Muscle layer of colon (tissue), 2 donors: Measurements from ENCODE around the gene CHIA.
A peak's percentile ranks its signal among the peaks of the same experiment; 100 is the strongest.
"Not testable (repeated sequence)": the region's sequence is repeated elsewhere in the genome, so short reads cannot be mapped to it uniquely, and the experiment has no call there.

ENCODE experiments used
- H3K27ac ChIP-seq: one replicate; pipeline ENCODE4 v1.7.0; 2013; ENCODE audit warnings: low read depth, mild to moderate bottlenecking, low read length, moderate library complexity
- H3K27me3 ChIP-seq, 2 donors: one replicate each; pipeline ENCODE4 v1.7.0; 2013; ENCODE audit warnings: low read length in 2 of 2, mild to moderate bottlenecking in 2 of 2; ENCODE audit not compliant: insufficient read depth in 2 of 2, control insufficient read depth in 1 of 2
- H3K36me3 ChIP-seq: one replicate; pipeline ENCODE4 v1.7.0; 2013; ENCODE audit warnings: mild to moderate bottlenecking, low read length; ENCODE audit not compliant: insufficient read depth
- H3K4me1 ChIP-seq: one replicate; pipeline ENCODE4 v1.7.0; 2013; ENCODE audit warnings: mild to moderate bottlenecking, low read length; ENCODE audit not compliant: insufficient read depth
- H3K4me3 ChIP-seq, 2 donors: one replicate each; pipeline ENCODE4 v1.7.0; 2013; ENCODE audit warnings: low read length in 2 of 2, low read depth in 1 of 2, mild to moderate bottlenecking in 1 of 2, moderate library complexity in 1 of 2
- H3K9ac ChIP-seq: one replicate; pipeline ENCODE4 v1.7.0; 2013; ENCODE audit warnings: low read length
- H3K9me3 ChIP-seq: one replicate; pipeline ENCODE4 v1.7.0; 2013; ENCODE audit warnings: mild to moderate bottlenecking, low read length
- donor health status: abdominal sarcoma.
- donor health status: Adenocarcinoma of cecum.

Gene CHIA

GRCh38 chr1:111346089-111346885, 55.6 kb downstream of the CHIA start:
- Histone ChIP-seq H3K4me3 (peak overlapping the region; percentile 71 to 90), H3K4me1 (peaks cover 3% of the 10 kb centered on the region), H3K27ac (peak overlapping the region; percentile 93), H3K36me3 (no peaks in the 10 kb centered on the region), H3K9me3 (no peaks in the 10 kb centered on the region), H3K9ac (peak overlapping the region; percentile 69), H3K27me3 (no peaks in the 10 kb centered on the region)

- Histone ChIP-seq H3K4me1 (peaks cover 3% of the 10 kb centered on the region), H3K27ac (peak overlapping the region; percentile 93), H3K27me3 (no peaks in the 10 kb centered on the region), H3K9ac (peak overlapping the region; percentile 69), H3K4me3 (peak overlapping the region; percentile 71 to 90), H3K9me3 (no peaks in the 10 kb centered on the region), H3K36me3 (no peaks in the 10 kb centered on the region)
Measured at GRCh38 chr1:111347026-111347425, 56.4 kb downstream of the CHIA start.

DNA sequence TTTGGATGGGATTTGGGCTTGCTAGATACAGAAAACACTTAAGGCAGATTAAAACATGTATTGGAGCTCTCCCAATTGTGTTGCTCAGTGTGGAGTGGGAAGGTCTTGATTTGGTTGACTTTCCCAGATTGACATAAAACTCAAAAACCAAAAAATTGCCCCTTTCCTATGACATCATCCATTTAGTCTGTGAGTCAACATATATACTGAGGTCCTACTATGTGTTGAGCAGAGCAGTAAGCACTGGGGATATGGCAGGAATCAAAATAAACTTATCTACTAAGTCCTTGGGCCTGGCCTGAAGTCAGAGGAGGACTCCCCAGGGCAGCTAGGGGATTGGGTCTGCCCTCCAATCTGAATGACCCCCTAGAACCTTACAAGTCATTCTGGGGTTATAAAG, 61.0 kb downstream of the CHIA start:
- Histone ChIP-seq H3K4me1 (no peaks in the 10 kb centered on the region), H3K9me3 (no peaks in the 10 kb centered on the region), H3K27me3 (no peaks in the 10 kb centered on the region), H3K27ac (no peak overlapping the region), H3K36me3 (no peaks in the 10 kb centered on the region), H3K4me3 (no peak overlapping the region), H3K9ac (no peak overlapping the region)

GRCh38 chr1:111354584-111354983, 63.9 kb downstream of the CHIA start:
- Histone ChIP-seq H3K27ac (no peak overlapping the region), H3K27me3 (no peaks in the 10 kb centered on the region), H3K36me3 (no peaks in the 10 kb centered on the region), H3K4me3 (no peak overlapping the region), H3K9me3 (no peaks in the 10 kb centered on the region), H3K9ac (no peak overlapping the region), H3K4me1 (no peaks in the 10 kb centered on the region)

DNA sequence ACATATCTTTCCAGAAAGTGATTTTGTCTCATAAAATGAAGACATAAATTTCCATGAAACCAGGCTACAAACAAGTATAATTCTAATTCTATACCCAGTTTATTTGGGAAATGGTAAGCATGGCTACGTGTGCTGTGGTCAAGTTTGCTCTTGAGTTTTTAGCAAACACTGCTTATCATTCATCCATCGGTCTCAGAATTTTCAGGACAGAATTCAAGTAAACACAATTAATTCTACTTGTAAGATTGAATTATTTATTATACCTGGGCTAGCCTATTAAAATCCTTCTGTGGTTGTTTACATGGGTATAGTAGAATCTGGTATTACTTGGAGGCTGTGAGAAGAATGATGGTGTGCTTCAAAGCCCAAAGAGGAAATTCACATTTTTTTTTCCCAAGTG, 68.3 kb downstream of the CHIA start:
- Histone ChIP-seq H3K36me3 (no peaks in the 10 kb centered on the region), H3K9ac (no peak overlapping the region), H3K27ac (no peak overlapping the region), H3K27me3 (no peaks in the 10 kb centered on the region), H3K4me3 (no peak overlapping the region), H3K4me1 (no peaks in the 10 kb centered on the region), H3K9me3 (no peaks in the 10 kb centered on the region)

GRCh38 chr1:111359376-111359775, 68.7 kb downstream of the CHIA start:
- Histone ChIP-seq H3K36me3 (no peaks in the 10 kb centered on the region), H3K27ac (no peak overlapping the region), H3K9me3 (no peaks in the 10 kb centered on the region), H3K27me3 (no peaks in the 10 kb centered on the region), H3K4me1 (no peaks in the 10 kb centered on the region), H3K4me3 (no peak overlapping the region), H3K9ac (no peak overlapping the region)

DNA sequence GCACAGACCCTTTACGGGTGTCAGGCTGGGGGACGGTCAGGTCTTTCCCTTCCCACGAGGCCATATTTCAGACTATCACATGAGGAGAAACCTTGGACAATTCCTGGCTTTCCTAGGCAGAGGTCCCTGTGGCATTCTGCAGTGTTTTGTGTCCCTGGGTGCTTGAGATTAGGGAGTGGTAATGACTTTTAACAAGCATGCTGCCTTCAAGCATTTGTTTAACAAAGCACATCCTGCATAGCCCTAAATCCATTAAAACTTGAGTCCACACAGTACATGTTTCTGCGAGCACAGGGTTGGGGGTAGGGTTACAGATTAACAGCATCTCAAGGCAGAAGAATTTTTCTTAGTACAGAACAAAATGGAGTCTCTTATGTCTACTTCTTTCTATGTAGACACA, 69.6 kb downstream of the CHIA start:
- not testable (repeated sequence) for H3K9ac ChIP-seq, H3K27me3 ChIP-seq, H3K4me1 ChIP-seq

DNA sequence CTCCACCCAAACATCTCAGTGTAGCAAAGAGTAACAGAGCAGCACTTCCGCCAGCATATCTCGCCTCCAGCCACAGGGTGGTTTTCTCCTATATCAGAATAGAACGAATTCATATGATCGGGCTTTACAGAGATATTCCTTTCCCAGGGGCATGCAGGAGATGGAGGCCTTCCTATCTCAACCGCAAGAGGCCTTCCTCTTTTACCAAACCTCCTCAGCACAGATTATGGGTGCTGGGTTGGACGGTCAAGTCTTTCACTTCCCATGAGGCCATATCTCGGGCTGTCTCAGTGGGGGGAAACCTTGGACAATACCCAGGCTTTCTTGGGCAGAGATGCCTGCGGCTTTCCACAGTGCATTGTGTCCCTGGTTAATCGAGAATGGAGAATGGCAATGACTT, 71.1 kb downstream of the CHIA start:
- Histone ChIP-seq H3K9ac (no peak overlapping the region), H3K27ac (no peak overlapping the region), H3K4me3 (no peak overlapping the region), H3K9me3 (no peaks in the 10 kb centered on the region), H3K36me3 (no peaks in the 10 kb centered on the region), H3K27me3 (no peaks in the 10 kb centered on the region), H3K4me1 (no peaks in the 10 kb centered on the region)

More for the DNA sequence above, 69.6 kb downstream of the CHIA start:
- H3K27ac ChIP-seq, H3K9me3 ChIP-seq, H3K4me3 ChIP-seq, H3K36me3 ChIP-seq: not testable (repeated sequence)

GRCh38 chr1:111364690-111365089, 74.0 kb downstream of the CHIA start:
- H3K4me1 ChIP-seq: no peaks in the 10 kb centered on the region
- H3K9ac ChIP-seq: no peak overlapping the region
- no peaks in the 10 kb centered on the region for H3K27me3 ChIP-seq
- no peak overlapping the region for H3K27ac ChIP-seq
- H3K9me3 ChIP-seq: no peaks in the 10 kb centered on the region
- H3K4me3 ChIP-seq: no peak overlapping the region
- H3K36me3 ChIP-seq: no peaks in the 10 kb centered on the region

- Histone ChIP-seq H3K27me3 (no peaks in the 10 kb centered on the region), H3K9me3 (no peaks in the 10 kb centered on the region), H3K4me3 (no peak overlapping the region), H3K36me3 (no peaks in the 10 kb centered on the region), H3K27ac (no peak overlapping the region), H3K9ac (no peak overlapping the region), H3K4me1 (no peaks in the 10 kb centered on the region)
Measured at GRCh38 chr1:111366256-111366655, 75.6 kb downstream of the CHIA start.

GRCh38 chr1:111369177-111369576, 78.5 kb downstream of the CHIA start:
- Histone ChIP-seq H3K4me1 (no peaks in the 10 kb centered on the region), H3K27me3 (peaks cover 0 to 4% of the 10 kb centered on the region in 2 donors), H3K9me3 (no peaks in the 10 kb centered on the region), H3K9ac (no peak overlapping the region), H3K27ac (no peak overlapping the region), H3K36me3 (no peaks in the 10 kb centered on the region), H3K4me3 (no peak overlapping the region)

DNA sequence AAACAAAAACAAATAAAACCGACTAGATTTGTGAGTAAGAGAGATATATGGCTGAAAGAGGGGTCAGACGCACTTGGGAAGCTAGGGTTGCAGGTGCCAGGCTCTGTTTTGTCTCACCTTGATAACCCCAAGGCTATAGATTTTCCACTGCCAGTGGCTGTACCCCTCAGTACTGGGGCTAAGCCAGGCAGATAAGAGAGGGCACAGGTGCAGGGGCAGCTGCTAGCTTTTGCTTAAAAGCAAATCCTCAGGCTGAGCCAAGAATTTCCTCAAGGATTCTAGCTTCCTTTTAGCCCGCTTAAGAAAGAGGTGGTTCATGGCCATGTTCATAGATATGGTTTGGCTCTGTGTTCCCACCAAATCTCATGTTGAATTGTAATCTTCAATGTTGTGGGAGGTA, 79.0 kb downstream of the CHIA start:
- Histone ChIP-seq H3K9ac (no peak overlapping the region), H3K4me3 (no peak overlapping the region), H3K27me3 (peaks cover 0 to 4% of the 10 kb centered on the region in 2 donors)

More for the DNA sequence above, 79.0 kb downstream of the CHIA start:
- Histone ChIP-seq H3K4me1 (no peaks in the 10 kb centered on the region), H3K27ac (no peak overlapping the region), H3K36me3 (no peaks in the 10 kb centered on the region), H3K9me3 (no peaks in the 10 kb centered on the region)
